GDM1 (cell line): ENCODE measurements around the gene GTPBP10.

Experiments
- DNase-seq: peaks from one replicate; lab custom pipeline; 2025; lab: John Stamatoyannopoulos, UW

The GTPBP10 gene

DNA sequence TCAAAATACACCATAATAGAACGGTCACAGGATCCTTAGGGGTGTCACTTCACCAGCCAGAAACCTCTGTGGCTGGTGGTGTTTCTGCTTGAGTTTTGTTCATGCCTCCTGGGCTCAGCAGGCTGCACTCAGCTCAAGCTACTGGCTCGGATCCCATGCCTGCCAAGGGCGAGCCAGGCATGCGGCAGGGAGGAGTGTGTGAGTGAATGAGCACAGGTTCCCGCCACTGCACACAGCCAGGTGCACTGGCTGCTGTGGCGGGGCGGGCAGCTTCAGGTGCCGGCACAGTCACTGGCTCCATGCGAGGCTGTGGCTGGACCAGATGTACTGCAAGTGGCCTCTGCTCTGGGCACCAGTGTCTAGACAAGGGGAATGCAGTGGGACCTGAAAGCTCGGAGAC lies 86.2 kb downstream of the GTPBP10 start:
- no peak for DNase-seq

DNA sequence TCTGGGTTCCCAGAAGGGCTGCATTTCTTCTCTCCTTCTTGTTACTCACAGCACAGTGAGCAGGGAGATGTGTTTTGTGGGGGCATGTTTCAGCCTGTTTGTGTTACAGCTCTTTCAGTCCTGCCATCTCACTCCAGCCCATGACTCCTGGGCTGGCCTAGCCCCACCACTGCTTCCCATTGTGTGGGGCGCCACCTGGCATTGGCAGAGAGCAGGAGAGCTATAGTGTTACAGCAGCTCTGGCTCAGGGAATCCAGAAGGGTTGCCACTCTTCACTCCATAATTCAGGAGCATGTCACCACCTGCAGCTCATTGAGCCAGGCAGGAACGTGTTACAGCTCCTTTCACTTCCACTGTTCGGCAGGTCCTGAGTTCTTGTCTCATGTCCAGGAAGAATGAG lies 86.7 kb downstream of the GTPBP10 start:
- DNase-seq, result no peak
